ENCODE data around the gene ENDOU. TPM values are rescaled to one million over a fixed set of nuclear protein-coding genes. Genes with fewer than 3 reads are reported as not detected.
A peak's percentile ranks its signal among the peaks of the same experiment; 100 is the strongest.

The ENDOU gene
- polyA plus RNA-seq, 3 donors, result 0.17 to 0.40 TPM; not detected in 1

GRCh38 chr12:47725893-47726292, 603 bp upstream of the ENDOU start:
- Histone ChIP-seq H3K9ac (ENCODE audit: insufficient read depth, low read length, poor library complexity, severe bottlenecking) (no peak overlapping the region), H3K4me2 (replicated peaks; ENCODE audit: extremely low read depth, low read length, poor library complexity, severe bottlenecking) (no peak overlapping the region), H3K4me3 (replicated peaks in 1 of 3; ENCODE audit: low read depth in 2 of 3, low read length in 3 of 3) (no peak overlapping the region), H2AFZ (ENCODE audit: insufficient read depth, low read depth, low read length, poor library complexity, severe bottlenecking) (no peak overlapping the region), H3K27ac (ENCODE audit: low read depth in 1 of 2, low read length in 2 of 2) (no peak overlapping the region), H3K9me3 (replicated peaks in 1 of 2; ENCODE audit: control insufficient read depth in 1 of 2, insufficient read depth in 1 of 2, low read length in 2 of 2) (no peaks in the 10 kb centered on the region), H4K20me1 (ENCODE audit: insufficient read depth, low read length) (no peaks in the 10 kb centered on the region), H3K27me3 (ENCODE audit: control insufficient read depth in 2 of 2, insufficient read depth in 2 of 2, low read length in 2 of 2) (no peaks in the 10 kb centered on the region), H3K4me1 (ENCODE audit: control insufficient read depth in 1 of 2, insufficient read depth in 2 of 2, low read length in 2 of 2) (peaks cover 8 to 15% of the 10 kb centered on the region in 2 donors), H3K36me3 (replicated peaks in 1 of 2; ENCODE audit: control insufficient read depth in 1 of 2, insufficient read depth in 2 of 2, low read length in 2 of 2) (peaks cover 0 to 23% of the 10 kb centered on the region in 2 donors), H3K79me2 (ENCODE audit: insufficient read depth, low read length) (no peaks in the 10 kb centered on the region)
- TF ChIP-seq CTCF (IDR thresholded peaks at IDR 0.05), result no peak
- Mint-ChIP-seq H3K27ac (peak overlapping the region in 1 of 7 donors; percentile 37), H3K27me3 (ENCODE audit: low read depth in 3 of 3) (peaks cover 4 to 13% (median 4%) of the 10 kb centered on the region in 3 donors), H3K4me3 (no peak overlapping the region), H3K9me3 (peaks cover 0 to 2% (median 0%) of the 10 kb centered on the region in 7 donors), H3K4me1 (peaks cover 15% of the 10 kb centered on the region), H3K36me3 (peaks cover 39 to 44% of the 10 kb centered on the region in 2 donors)
- intact Hi-C loops (cut with micrococcal nuclease), result no loop called here
- no peak for DNase-seq
- no CpG with 5 or more reads among the region's 5 CpGs for WGBS (ENCODE audit: insufficient coverage)

- H3K9me3 Mint-ChIP-seq, result peaks cover 0 to 4% (median 0%) of the 10 kb centered on the region in 7 donors
- Histone ChIP-seq H3K4me2 (replicated peaks; ENCODE audit: extremely low read depth, low read length, poor library complexity, severe bottlenecking) (no peak overlapping the region), H3K27me3 (ENCODE audit: control insufficient read depth in 2 of 2, insufficient read depth in 2 of 2, low read length in 2 of 2) (no peaks in the 10 kb centered on the region), H3K4me1 (ENCODE audit: control insufficient read depth in 1 of 2, insufficient read depth in 2 of 2, low read length in 2 of 2) (peaks cover 8 to 17% of the 10 kb centered on the region in 2 donors), H3K4me3 (replicated peaks in 1 of 3; ENCODE audit: low read depth in 2 of 3, low read length in 3 of 3) (no peak overlapping the region), H3K9ac (ENCODE audit: insufficient read depth, low read length, poor library complexity, severe bottlenecking) (no peak overlapping the region), H2AFZ (ENCODE audit: insufficient read depth, low read depth, low read length, poor library complexity, severe bottlenecking) (no peak overlapping the region), H3K79me2 (ENCODE audit: insufficient read depth, low read length) (no peaks in the 10 kb centered on the region), H3K27ac (ENCODE audit: low read depth in 1 of 2, low read length in 2 of 2) (no peak overlapping the region), H3K9me3 (replicated peaks in 1 of 2; ENCODE audit: control insufficient read depth in 1 of 2, insufficient read depth in 1 of 2, low read length in 2 of 2) (no peaks in the 10 kb centered on the region), H4K20me1 (ENCODE audit: insufficient read depth, low read length) (no peaks in the 10 kb centered on the region), H3K36me3 (replicated peaks in 1 of 2; ENCODE audit: control insufficient read depth in 1 of 2, insufficient read depth in 2 of 2, low read length in 2 of 2) (peaks cover 0 to 27% of the 10 kb centered on the region in 2 donors)
- peaks cover 4 to 15% (median 6%) of the 10 kb centered on the region in 3 donors for H3K27me3 Mint-ChIP-seq (ENCODE audit: low read depth in 3 of 3)
- DNase-seq, result no peak
- TF ChIP-seq CTCF (IDR thresholded peaks at IDR 0.05), result no peak
- H3K27ac Mint-ChIP-seq, result peak overlapping the region in 1 of 7 donors; percentile 17
- intact Hi-C loops (cut with micrococcal nuclease), result no loop called here
- 89% methylated on average over 3 of the region's 5 CpGs for WGBS (ENCODE audit: insufficient coverage)
- H3K4me3 Mint-ChIP-seq, result no peak overlapping the region
- H3K36me3 Mint-ChIP-seq, result peaks cover 44 to 60% of the 10 kb centered on the region in 2 donors
- H3K4me1 Mint-ChIP-seq, result peaks cover 18% of the 10 kb centered on the region
Observed at GRCh38 chr12:47722941-47723631, 2.2 kb downstream of the ENDOU start.
